ENCODE measurements around the gene MAML2.

GRCh38 chr11:96054870-96055705 is 287.9 kb downstream of the MAML2 start:
- no peak for TF ChIP-seq POLR2AphosphoS5 (IDR thresholded peaks at IDR 0.05)
- TF ChIP-seq CTCF (IDR thresholded peaks at IDR 0.05 in 8 of 11, conservative IDR thresholded peaks at IDR 0.05 in 3 of 11) = peak; percentile 26 to 73 (median 59)
- TF ChIP-seq POLR2A (IDR thresholded peaks at IDR 0.05) = no peak

Measured in spleen (tissue), 7 donors.